K562 (cell line): ENCODE measurements around the gene PSMB4. TPM values are rescaled to one million over a fixed set of nuclear protein-coding genes. Genes with fewer than 3 reads are reported as not detected.

Experiments used
- ASH1L ChIP-seq: fragments of 450-650 bp; IDR thresholded peaks from 2 replicates; pipeline ENCODE4 v1.6.1; 2018; ENCODE audit warnings: borderline replicate concordance, mild to moderate bottlenecking, low read depth; ENCODE audit not compliant: partially characterized antibody
- LEF1 ChIP-seq: fragments of 450-650 bp; IDR thresholded peaks from 2 replicates; pipeline ENCODE4 v1.6.1; 2016; ENCODE audit warnings: mild to moderate bottlenecking
- MCM3 ChIP-seq: fragments of 450-650 bp; IDR thresholded peaks from 2 replicates; pipeline ENCODE4 v1.6.1; 2016
- NR1H2 ChIP-seq: sonication (generic); formaldehyde crosslinking; IDR thresholded peaks from 2 replicates; pipeline ENCODE4 v1.4.0; 2020; ENCODE audit warnings: mild to moderate bottlenecking, missing genetic modification reagents
- PHB ChIP-seq: fragments of 250-450 bp; sonication (Bioruptor Pico); IDR thresholded peaks from 2 replicates; pipeline ENCODE4 v1.5.0; 2021
- PTTG1 ChIP-seq: fragments of 450-650 bp; IDR thresholded peaks from 2 replicates; pipeline ENCODE4 v1.6.1; 2016; ENCODE audit warnings: low read depth, mild to moderate bottlenecking, missing genetic modification characterization, missing compliant biosample characterization
- SP1 ChIP-seq: sonication (generic); formaldehyde crosslinking; IDR thresholded peaks from 2 replicates; pipeline ENCODE4 v1.8.1; 2022; ENCODE audit warnings: mild to moderate bottlenecking, missing genetic modification reagents
- ZNF133 ChIP-seq: fragments of 250-450 bp; sonication (Bioruptor Pico); IDR thresholded peaks from 2 replicates; pipeline ENCODE4 v1.4.0; 2020; ENCODE audit warnings: mild to moderate bottlenecking
- ZNF695 ChIP-seq: fragments of 450-650 bp; formaldehyde crosslinking; IDR thresholded peaks from 2 replicates; pipeline ENCODE4 v1.4.0; 2020; ENCODE audit warnings: mild to moderate bottlenecking, moderate library complexity
- polyA plus RNA-seq, 8 experiments: library from polyadenylated mRNA; depleted of rRNA in 4 of 8; stranded (reverse) in 5 of 8; unstranded in 3 of 8; fragments of >200 nt; fragmentation: Nextera tagmentation in 2 of 8; fragmentation: Illumina TruSeq in 1 of 8; extraction: Ambion mirVana in 2 of 8; extraction: Trizol in 1 of 8; gene quantifications; 2 replicates each; pipeline versions ENCODE4 v1.2.1 to v1.2.3, GENCODE V29; 2011 to 2014; ENCODE audit warnings: inconsistent platforms in 1 of 8, missing spikeins in 1 of 8
- total RNA-seq, 7 experiments: library from RNA; depleted of rRNA in 6 of 7; stranded (reverse); fragments of >200 nt in 6 of 7; fragmentation: Illumina TruSeq in 2 of 7; extraction: Trizol in 2 of 7; gene quantifications; 2 replicates each; pipeline versions ENCODE4 v1.2.1 to v1.2.3, GENCODE V29; 2011 to 2021; ENCODE audit warnings: low replicate concordance in 1 of 7
- TF ChIP-seq, protein P1 (sequence below): fragments of 250-450 bp; sonication (Bioruptor Pico); IDR thresholded peaks from 2 replicates; pipeline ENCODE4 v1.5.0; 2021
- TF ChIP-seq, protein P2 (sequence below): sonication (generic); formaldehyde crosslinking; IDR thresholded peaks from 2 replicates; pipeline ENCODE4 v1.8.0; 2022; ENCODE audit warnings: mild to moderate bottlenecking, missing genetic modification reagents
- TF ChIP-seq, protein P3 (sequence below): sonication (generic); formaldehyde crosslinking; IDR thresholded peaks from 2 replicates; pipeline ENCODE4 v1.8.1; 2023; ENCODE audit warnings: missing genetic modification reagents, mild to moderate bottlenecking, borderline replicate concordance
- TF ChIP-seq, protein P4 (sequence below): IDR thresholded peaks from 2 replicates; pipeline ENCODE4 v1.6.1; 2011; ENCODE audit not compliant: insufficient read length; ENCODE audit errors: extremely low read depth
- TF ChIP-seq, protein P5 (sequence below): fragments of 200-800 bp; sonication (Bioruptor generic); IDR thresholded peaks from 2 replicates; pipeline ENCODE4 v1.6.1; 2017; ENCODE audit warnings: missing genetic modification characterization, missing compliant biosample characterization

Gene PSMB4
- total and polyA plus RNA-seq, 9 of the 15 experiments (the other 6 are each of a cell fraction or from before 2014, with no cell fraction given), result 397 to 674 (median 475) TPM

DNA sequence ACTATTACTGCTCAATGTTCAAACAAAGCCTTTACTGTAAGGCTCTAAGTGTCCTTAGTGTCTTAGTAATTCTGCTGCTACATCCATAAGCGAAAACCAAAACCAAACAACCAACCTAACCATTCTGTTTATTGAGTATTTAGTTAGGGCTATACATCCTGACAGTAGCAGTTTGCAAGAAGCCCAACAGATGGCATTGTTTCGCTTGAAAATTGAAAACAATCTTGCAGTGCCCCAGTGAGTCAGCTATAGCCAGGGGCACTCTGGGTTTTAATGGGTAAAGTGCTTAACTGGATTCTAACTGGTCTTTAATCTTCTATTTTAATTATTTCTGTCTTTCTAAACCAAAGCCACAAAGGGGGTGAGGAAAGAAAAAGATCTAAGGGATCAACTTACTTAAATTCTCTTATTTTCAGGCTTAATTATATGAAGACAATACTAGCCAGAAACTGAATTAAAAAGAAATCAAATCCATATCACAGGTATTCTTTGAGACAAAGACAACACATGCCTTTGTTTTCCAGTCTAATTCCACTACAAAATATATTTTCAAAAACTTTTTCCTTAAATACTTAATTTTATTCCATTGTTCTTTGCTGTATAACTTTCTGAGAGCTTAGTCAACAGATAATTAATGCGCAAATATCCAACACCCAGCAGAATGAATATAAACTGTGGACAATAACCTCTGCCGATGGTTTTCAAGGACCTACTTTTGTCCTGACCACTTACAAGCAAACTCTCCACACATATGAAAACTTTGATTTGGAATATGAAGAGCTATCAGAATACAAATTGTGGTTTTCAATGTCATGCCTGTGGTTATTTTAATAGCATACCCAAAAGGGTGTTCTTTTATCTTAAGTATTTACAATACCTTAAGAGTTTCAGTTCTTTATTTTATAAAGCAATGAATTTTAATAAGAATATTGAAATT, 44.7 kb downstream of the PSMB4 start (continued):
- TF ChIP-seq, protein P1, sequence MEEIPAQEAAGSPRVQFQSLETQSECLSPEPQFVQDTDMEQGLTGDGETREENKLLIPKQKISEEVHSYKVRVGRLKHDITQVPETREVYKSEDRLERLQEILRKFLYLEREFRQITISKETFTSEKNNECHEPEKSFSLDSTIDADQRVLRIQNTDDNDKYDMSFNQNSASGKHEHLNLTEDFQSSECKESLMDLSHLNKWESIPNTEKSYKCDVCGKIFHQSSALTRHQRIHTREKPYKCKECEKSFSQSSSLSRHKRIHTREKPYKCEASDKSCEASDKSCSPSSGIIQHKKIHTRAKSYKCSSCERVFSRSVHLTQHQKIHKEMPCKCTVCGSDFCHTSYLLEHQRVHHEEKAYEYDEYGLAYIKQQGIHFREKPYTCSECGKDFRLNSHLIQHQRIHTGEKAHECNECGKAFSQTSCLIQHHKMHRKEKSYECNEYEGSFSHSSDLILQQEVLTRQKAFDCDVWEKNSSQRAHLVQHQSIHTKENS (CRISPR knock-in tag), result no peak
- TF ChIP-seq PHB (no peak), PTTG1 (tag) (no peak), ZNF695 (no peak), MCM3 (no peak), SP1 (CRISPR knock-in tag) (no peak), ZNF133 (CRISPR knock-in tag) (no peak), ASH1L (no peak), LEF1 (no peak), NR1H2 (CRISPR knock-in tag) (no peak)
- TF ChIP-seq, protein P2, sequence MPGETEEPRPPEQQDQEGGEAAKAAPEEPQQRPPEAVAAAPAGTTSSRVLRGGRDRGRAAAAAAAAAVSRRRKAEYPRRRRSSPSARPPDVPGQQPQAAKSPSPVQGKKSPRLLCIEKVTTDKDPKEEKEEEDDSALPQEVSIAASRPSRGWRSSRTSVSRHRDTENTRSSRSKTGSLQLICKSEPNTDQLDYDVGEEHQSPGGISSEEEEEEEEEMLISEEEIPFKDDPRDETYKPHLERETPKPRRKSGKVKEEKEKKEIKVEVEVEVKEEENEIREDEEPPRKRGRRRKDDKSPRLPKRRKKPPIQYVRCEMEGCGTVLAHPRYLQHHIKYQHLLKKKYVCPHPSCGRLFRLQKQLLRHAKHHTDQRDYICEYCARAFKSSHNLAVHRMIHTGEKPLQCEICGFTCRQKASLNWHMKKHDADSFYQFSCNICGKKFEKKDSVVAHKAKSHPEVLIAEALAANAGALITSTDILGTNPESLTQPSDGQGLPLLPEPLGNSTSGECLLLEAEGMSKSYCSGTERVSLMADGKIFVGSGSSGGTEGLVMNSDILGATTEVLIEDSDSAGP (CRISPR knock-in tag), result no peak
- TF ChIP-seq, protein P3, sequence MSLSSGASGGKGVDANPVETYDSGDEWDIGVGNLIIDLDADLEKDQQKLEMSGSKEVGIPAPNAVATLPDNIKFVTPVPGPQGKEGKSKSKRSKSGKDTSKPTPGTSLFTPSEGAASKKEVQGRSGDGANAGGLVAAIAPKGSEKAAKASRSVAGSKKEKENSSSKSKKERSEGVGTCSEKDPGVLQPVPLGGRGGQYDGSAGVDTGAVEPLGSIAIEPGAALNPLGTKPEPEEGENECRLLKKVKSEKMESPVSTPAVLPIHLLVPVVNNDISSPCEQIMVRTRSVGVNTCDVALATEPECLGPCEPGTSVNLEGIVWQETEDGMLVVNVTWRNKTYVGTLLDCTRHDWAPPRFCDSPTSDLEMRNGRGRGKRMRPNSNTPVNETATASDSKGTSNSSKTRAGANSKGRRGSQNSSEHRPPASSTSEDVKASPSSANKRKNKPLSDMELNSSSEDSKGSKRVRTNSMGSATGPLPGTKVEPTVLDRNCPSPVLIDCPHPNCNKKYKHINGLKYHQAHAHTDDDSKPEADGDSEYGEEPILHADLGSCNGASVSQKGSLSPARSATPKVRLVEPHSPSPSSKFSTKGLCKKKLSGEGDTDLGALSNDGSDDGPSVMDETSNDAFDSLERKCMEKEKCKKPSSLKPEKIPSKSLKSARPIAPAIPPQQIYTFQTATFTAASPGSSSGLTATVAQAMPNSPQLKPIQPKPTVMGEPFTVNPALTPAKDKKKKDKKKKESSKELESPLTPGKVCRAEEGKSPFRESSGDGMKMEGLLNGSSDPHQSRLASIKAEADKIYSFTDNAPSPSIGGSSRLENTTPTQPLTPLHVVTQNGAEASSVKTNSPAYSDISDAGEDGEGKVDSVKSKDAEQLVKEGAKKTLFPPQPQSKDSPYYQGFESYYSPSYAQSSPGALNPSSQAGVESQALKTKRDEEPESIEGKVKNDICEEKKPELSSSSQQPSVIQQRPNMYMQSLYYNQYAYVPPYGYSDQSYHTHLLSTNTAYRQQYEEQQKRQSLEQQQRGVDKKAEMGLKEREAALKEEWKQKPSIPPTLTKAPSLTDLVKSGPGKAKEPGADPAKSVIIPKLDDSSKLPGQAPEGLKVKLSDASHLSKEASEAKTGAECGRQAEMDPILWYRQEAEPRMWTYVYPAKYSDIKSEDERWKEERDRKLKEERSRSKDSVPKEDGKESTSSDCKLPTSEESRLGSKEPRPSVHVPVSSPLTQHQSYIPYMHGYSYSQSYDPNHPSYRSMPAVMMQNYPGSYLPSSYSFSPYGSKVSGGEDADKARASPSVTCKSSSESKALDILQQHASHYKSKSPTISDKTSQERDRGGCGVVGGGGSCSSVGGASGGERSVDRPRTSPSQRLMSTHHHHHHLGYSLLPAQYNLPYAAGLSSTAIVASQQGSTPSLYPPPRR (CRISPR knock-in tag), result no peak
- TF ChIP-seq, protein P4, sequence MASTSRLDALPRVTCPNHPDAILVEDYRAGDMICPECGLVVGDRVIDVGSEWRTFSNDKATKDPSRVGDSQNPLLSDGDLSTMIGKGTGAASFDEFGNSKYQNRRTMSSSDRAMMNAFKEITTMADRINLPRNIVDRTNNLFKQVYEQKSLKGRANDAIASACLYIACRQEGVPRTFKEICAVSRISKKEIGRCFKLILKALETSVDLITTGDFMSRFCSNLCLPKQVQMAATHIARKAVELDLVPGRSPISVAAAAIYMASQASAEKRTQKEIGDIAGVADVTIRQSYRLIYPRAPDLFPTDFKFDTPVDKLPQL, result no peak
- TF ChIP-seq, protein P5, sequence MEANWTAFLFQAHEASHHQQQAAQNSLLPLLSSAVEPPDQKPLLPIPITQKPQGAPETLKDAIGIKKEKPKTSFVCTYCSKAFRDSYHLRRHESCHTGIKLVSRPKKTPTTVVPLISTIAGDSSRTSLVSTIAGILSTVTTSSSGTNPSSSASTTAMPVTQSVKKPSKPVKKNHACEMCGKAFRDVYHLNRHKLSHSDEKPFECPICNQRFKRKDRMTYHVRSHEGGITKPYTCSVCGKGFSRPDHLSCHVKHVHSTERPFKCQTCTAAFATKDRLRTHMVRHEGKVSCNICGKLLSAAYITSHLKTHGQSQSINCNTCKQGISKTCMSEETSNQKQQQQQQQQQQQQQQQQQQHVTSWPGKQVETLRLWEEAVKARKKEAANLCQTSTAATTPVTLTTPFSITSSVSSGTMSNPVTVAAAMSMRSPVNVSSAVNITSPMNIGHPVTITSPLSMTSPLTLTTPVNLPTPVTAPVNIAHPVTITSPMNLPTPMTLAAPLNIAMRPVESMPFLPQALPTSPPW (CRISPR knock-in tag), result no peak
